ENCODE measurements around the gene GMPPB.
"Not testable (repeated sequence)": the region's sequence is repeated elsewhere in the genome, so short reads cannot be mapped to it uniquely, and the experiment has no call there.

- TF ChIP-seq, protein P1, sequence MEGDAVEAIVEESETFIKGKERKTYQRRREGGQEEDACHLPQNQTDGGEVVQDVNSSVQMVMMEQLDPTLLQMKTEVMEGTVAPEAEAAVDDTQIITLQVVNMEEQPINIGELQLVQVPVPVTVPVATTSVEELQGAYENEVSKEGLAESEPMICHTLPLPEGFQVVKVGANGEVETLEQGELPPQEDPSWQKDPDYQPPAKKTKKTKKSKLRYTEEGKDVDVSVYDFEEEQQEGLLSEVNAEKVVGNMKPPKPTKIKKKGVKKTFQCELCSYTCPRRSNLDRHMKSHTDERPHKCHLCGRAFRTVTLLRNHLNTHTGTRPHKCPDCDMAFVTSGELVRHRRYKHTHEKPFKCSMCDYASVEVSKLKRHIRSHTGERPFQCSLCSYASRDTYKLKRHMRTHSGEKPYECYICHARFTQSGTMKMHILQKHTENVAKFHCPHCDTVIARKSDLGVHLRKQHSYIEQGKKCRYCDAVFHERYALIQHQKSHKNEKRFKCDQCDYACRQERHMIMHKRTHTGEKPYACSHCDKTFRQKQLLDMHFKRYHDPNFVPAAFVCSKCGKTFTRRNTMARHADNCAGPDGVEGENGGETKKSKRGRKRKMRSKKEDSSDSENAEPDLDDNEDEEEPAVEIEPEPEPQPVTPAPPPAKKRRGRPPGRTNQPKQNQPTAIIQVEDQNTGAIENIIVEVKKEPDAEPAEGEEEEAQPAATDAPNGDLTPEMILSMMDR (IDR thresholded peaks at IDR 0.05; ENCODE audit: low read depth, low read length, poor library complexity, severe bottlenecking), result not testable (repeated sequence)
- not testable (repeated sequence) for TF ChIP-seq EZH2phosphoT487 (IDR thresholded peaks at IDR 0.05; ENCODE audit: borderline replicate concordance, low read length)
These were observed 25.1 kb upstream of the GMPPB start for GRCh38 chr3:49748874-49749273.
